ENCODE data around the gene BCL6B. TPM values are rescaled to one million over a fixed set of nuclear protein-coding genes. Genes with fewer than 3 reads are reported as not detected.

The BCL6B gene
- total and polyA plus RNA-seq, 2 experiments from 2014 or later = 0.53 to 1.1 TPM

GRCh38 chr17:6997171-6997570 is 25.7 kb upstream of the BCL6B start:
- TF ChIP-seq CTCF (IDR thresholded peaks at IDR 0.05; ENCODE audit: poor library complexity) = no peak
- no peak for TF ChIP-seq EZH2 (IDR thresholded peaks at IDR 0.05; ENCODE audit: borderline replicate concordance)
- no peak for TF ChIP-seq EZH2phosphoT487 (IDR thresholded peaks at IDR 0.05; ENCODE audit: low read depth, severe bottlenecking, unreplicated experiment)
- Histone ChIP-seq H3K9me3 (ENCODE audit: low read depth) (no peaks in the 10 kb centered on the region), H3K79me2 (peaks cover 1% of the 10 kb centered on the region), H3K4me2 (no peak overlapping the region), H3K27ac (no peak overlapping the region), H2AFZ (no peak overlapping the region), H3K36me3 (replicated peaks; ENCODE audit: insufficient read depth, low read depth) (no peaks in the 10 kb centered on the region), H3K9me2 (replicated peaks; ENCODE audit: insufficient read depth) (no peaks in the 10 kb centered on the region), H3K4me1 (ENCODE audit: insufficient read depth) (peaks cover 10% of the 10 kb centered on the region), H3K27me3 (no peaks in the 10 kb centered on the region), H3K4me3 (no peak overlapping the region), H4K20me1 (ENCODE audit: insufficient read depth, poor library complexity, severe bottlenecking) (no peaks in the 10 kb centered on the region)
- 80% methylated on average over 8 of the region's 8 CpGs for WGBS (ENCODE audit: low lambda C conversion rate, missing lambda C conversion rate)
- DNase-seq (ENCODE audit: low spot score) = no peak

- no peak overlapping the region for H2AFZ ChIP-seq
- no peak for DNase-seq (ENCODE audit: low spot score)
- H3K36me3 ChIP-seq (replicated peaks; ENCODE audit: insufficient read depth, low read depth) = no peaks in the 10 kb centered on the region
- H3K4me2 ChIP-seq = no peak overlapping the region
- H3K9me2 ChIP-seq (replicated peaks; ENCODE audit: insufficient read depth) = no peaks in the 10 kb centered on the region
- H3K9me3 ChIP-seq (ENCODE audit: low read depth) = no peaks in the 10 kb centered on the region
- H3K27ac ChIP-seq = no peak overlapping the region
- H4K20me1 ChIP-seq (ENCODE audit: insufficient read depth, poor library complexity, severe bottlenecking) = no peaks in the 10 kb centered on the region
- TF ChIP-seq CTCF (IDR thresholded peaks at IDR 0.05; ENCODE audit: poor library complexity) = no peak
- TF ChIP-seq EZH2 (IDR thresholded peaks at IDR 0.05; ENCODE audit: borderline replicate concordance) = no peak
- H3K4me3 ChIP-seq = no peak overlapping the region
- 69% methylated on average over 11 of the region's 11 CpGs for WGBS (ENCODE audit: low lambda C conversion rate, missing lambda C conversion rate)
- no peaks in the 10 kb centered on the region for H3K27me3 ChIP-seq
- H3K4me1 ChIP-seq (ENCODE audit: insufficient read depth) = peaks cover 10% of the 10 kb centered on the region
- peaks cover 9% of the 10 kb centered on the region for H3K79me2 ChIP-seq
Observed at GRCh38 chr17:6998855-6999508, 23.9 kb upstream of the BCL6B start.

- Histone ChIP-seq H3K79me2 (peaks cover 9% of the 10 kb centered on the region), H3K9me2 (replicated peaks; ENCODE audit: insufficient read depth) (no peaks in the 10 kb centered on the region), H2AFZ (no peak overlapping the region), H4K20me1 (ENCODE audit: insufficient read depth, poor library complexity, severe bottlenecking) (peaks cover 4% of the 10 kb centered on the region), H3K9me3 (ENCODE audit: low read depth) (no peaks in the 10 kb centered on the region), H3K4me3 (no peak overlapping the region), H3K27me3 (no peaks in the 10 kb centered on the region), H3K27ac (no peak overlapping the region), H3K36me3 (replicated peaks; ENCODE audit: insufficient read depth, low read depth) (no peaks in the 10 kb centered on the region), H3K4me1 (ENCODE audit: insufficient read depth) (peaks cover 4% of the 10 kb centered on the region), H3K4me2 (no peak overlapping the region)
- TF ChIP-seq CTCF (IDR thresholded peaks at IDR 0.05; ENCODE audit: poor library complexity) (peak; percentile 40), EZH2phosphoT487 (IDR thresholded peaks at IDR 0.05; ENCODE audit: low read depth, severe bottlenecking, unreplicated experiment) (no peak)
- WGBS (ENCODE audit: low lambda C conversion rate, missing lambda C conversion rate) = 76% methylated on average over 10 of the region's 10 CpGs
- DNase-seq (ENCODE audit: low spot score) = no peak
Observed at GRCh38 chr17:7001318-7001961, 21.4 kb upstream of the BCL6B start.

Measured in hepatocyte (in vitro differentiated cells).